Glutamatergic neuron (in vitro differentiated cells): Measurements from ENCODE around the gene C1orf105. TPM values are rescaled to one million over a fixed set of nuclear protein-coding genes. Genes with fewer than 3 reads are reported as not detected.
"Not testable (repeated sequence)": the region's sequence is repeated elsewhere in the genome, so short reads cannot be mapped to it uniquely, and the experiment has no call there.

ENCODE experiments used
- DNase-seq: peaks from one replicate; pipeline ENCODE4 v3.0.0; 2022
- H3K27ac Mint-ChIP-seq: one replicate; pipeline ENCODE4 v1.8.0; 2020; ENCODE audit warnings: mild to moderate bottlenecking, mixed read lengths, inconsistent platforms; ENCODE audit not compliant: unreplicated experiment
- H3K27me3 Mint-ChIP-seq: one replicate; pipeline ENCODE4 v1.8.0; 2020; ENCODE audit warnings: mild to moderate bottlenecking, moderate library complexity, mixed read lengths, inconsistent platforms; ENCODE audit not compliant: unreplicated experiment
- H3K36me3 Mint-ChIP-seq: one replicate; pipeline ENCODE4 v1.8.0; 2020; ENCODE audit warnings: mild to moderate bottlenecking, mixed read lengths, inconsistent platforms; ENCODE audit not compliant: unreplicated experiment
- H3K4me1 Mint-ChIP-seq: one replicate; pipeline ENCODE4 v1.8.0; 2020; ENCODE audit warnings: mild to moderate bottlenecking, low read depth, mixed read lengths, inconsistent platforms; ENCODE audit not compliant: unreplicated experiment
- H3K4me3 Mint-ChIP-seq: one replicate; pipeline ENCODE4 v1.8.0; 2020; ENCODE audit warnings: mild to moderate bottlenecking, mixed read lengths, inconsistent platforms; ENCODE audit not compliant: unreplicated experiment
- H3K9me3 Mint-ChIP-seq: one replicate; pipeline ENCODE4 v1.8.0; 2020; ENCODE audit warnings: mild to moderate bottlenecking, moderate library complexity, mixed read lengths, inconsistent platforms; ENCODE audit not compliant: unreplicated experiment
- total RNA-seq: library from RNA; stranded (reverse); fragmentation: NEBNext Ultra II Directional; extraction: Animal tissue kit (Norgen Biotek cat#: 25700); gene quantifications from one replicate; pipeline ENCODE4 v1.2.1, GENCODE V29; 2021; ENCODE audit not compliant: unreplicated experiment
- TF ChIP-seq, protein P1 (sequence below): fragments of 200-600 bp; sonication (generic); IDR thresholded peaks from one replicate; pipeline ENCODE4 v1.5.0; 2021; ENCODE audit not compliant: partially characterized antibody, unreplicated experiment

Gene C1orf105
- total RNA-seq, 1 donor from 2014 or later = not detected

- no peaks in the 10 kb centered on the region for H3K9me3 Mint-ChIP-seq
- H3K36me3 Mint-ChIP-seq = no peaks in the 10 kb centered on the region
- no peak overlapping the region for H3K4me3 Mint-ChIP-seq
- H3K27me3 Mint-ChIP-seq = no peaks in the 10 kb centered on the region
- no peak for DNase-seq
- no peaks in the 10 kb centered on the region for H3K4me1 Mint-ChIP-seq
- TF ChIP-seq, protein P1, sequence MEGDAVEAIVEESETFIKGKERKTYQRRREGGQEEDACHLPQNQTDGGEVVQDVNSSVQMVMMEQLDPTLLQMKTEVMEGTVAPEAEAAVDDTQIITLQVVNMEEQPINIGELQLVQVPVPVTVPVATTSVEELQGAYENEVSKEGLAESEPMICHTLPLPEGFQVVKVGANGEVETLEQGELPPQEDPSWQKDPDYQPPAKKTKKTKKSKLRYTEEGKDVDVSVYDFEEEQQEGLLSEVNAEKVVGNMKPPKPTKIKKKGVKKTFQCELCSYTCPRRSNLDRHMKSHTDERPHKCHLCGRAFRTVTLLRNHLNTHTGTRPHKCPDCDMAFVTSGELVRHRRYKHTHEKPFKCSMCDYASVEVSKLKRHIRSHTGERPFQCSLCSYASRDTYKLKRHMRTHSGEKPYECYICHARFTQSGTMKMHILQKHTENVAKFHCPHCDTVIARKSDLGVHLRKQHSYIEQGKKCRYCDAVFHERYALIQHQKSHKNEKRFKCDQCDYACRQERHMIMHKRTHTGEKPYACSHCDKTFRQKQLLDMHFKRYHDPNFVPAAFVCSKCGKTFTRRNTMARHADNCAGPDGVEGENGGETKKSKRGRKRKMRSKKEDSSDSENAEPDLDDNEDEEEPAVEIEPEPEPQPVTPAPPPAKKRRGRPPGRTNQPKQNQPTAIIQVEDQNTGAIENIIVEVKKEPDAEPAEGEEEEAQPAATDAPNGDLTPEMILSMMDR = no peak
- no peak overlapping the region for H3K27ac Mint-ChIP-seq
These were observed 9.6 kb downstream of the C1orf105 start for GRCh38 chr1:172430128-172430454.

DNA sequence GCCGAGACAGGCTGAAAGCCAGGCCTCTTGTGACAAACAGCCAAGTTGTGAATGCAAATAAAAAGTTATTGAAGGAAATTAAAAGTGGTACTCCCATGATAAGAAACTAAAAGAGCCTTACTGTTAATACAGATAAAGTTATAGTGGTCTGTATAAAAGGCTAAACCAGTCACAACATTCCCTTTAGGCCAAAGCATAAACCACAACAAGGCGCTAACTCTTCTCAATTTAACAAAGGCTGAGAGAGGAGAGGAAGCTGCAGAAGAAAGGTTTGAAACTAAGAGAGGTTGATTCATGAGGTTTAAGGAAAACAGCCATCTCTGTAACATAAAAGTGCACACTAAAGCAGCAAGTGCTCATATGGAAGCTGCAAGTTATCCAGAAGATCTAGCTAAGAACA is 10.7 kb downstream of the C1orf105 start:
- Mint-ChIP-seq H3K27me3 (no peaks in the 10 kb centered on the region), H3K27ac (no peak overlapping the region), H3K4me3 (no peak overlapping the region), H3K36me3 (no peaks in the 10 kb centered on the region), H3K9me3 (no peaks in the 10 kb centered on the region), H3K4me1 (no peaks in the 10 kb centered on the region)
- TF ChIP-seq, protein P1 = no peak
- DNase-seq = no peak

GRCh38 chr1:172431721-172432192 is 11.3 kb downstream of the C1orf105 start:
- Mint-ChIP-seq H3K27me3 (no peaks in the 10 kb centered on the region), H3K36me3 (no peaks in the 10 kb centered on the region), H3K4me3 (no peak overlapping the region), H3K27ac (no peak overlapping the region), H3K4me1 (no peaks in the 10 kb centered on the region), H3K9me3 (no peaks in the 10 kb centered on the region)
- DNase-seq = no peak
- TF ChIP-seq, protein P1 = no peak

GRCh38 chr1:172437183-172437582 is 16.7 kb downstream of the C1orf105 start:
- not testable (repeated sequence) for H3K4me3 Mint-ChIP-seq, H3K27ac Mint-ChIP-seq, H3K9me3 Mint-ChIP-seq

DNA sequence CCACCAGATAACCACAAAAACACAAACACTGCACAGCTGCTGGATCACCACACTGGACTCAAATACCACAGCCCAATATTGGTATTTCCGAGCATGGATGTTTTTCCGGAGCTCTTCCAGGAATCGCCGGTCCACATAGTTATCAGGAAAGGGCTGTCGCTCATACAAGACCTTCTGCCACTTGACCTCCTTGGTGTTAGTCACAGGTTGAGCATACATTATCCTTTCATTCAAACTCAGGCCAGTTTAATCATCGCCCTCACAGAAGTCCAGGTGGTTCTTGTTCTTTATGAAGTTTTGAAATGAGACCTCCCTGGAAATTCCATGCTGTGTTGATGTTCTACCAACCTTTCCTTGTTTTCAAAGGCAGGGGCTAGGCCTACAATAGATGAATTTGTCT is 21.9 kb downstream of the C1orf105 start:
- DNase-seq = no peak
- TF ChIP-seq, protein P1 = no peak
- Mint-ChIP-seq H3K4me3 (no peak overlapping the region), H3K27ac (no peak overlapping the region), H3K4me1 (no peaks in the 10 kb centered on the region), H3K27me3 (no peaks in the 10 kb centered on the region), H3K36me3 (no peaks in the 10 kb centered on the region), H3K9me3 (no peaks in the 10 kb centered on the region)

More at GRCh38 chr1:172437183-172437582, 16.7 kb downstream of the C1orf105 start:
- not testable (repeated sequence) for H3K4me1 Mint-ChIP-seq, H3K36me3 Mint-ChIP-seq, DNase-seq, H3K27me3 Mint-ChIP-seq
